ENCODE measurements around the gene CAMK2G.
"Not testable (repeated sequence)": the region's sequence is repeated elsewhere in the genome, so short reads cannot be mapped to it uniquely, and the experiment has no call there.

The CAMK2G gene

GRCh38 chr10:73874267-73875138 lies at the start of gene CAMK2G:
Gene CAMK2G, minus strand, starts transcription at chr10:73874555. Its CDS starts 94 bp downstream, at chr10:73874461.
- DNase-seq (ENCODE audit: low read depth in 3 of 3) = peak; percentile 52 to 78 (median 57)

DNA sequence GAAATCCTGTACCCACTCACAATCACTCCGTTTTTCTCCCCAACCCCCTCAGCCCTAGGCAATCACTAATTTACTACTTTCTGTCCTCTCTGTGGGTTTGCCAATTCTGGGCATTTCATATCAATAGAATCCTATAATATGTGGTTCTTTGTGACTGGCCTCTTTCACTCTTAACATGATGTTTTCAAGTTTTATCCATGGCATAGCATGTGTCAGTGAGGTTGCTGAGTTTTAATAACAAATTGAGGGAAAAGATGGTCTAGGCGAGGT lies 48.4 kb upstream of the CAMK2G start:
- no peak for DNase-seq (ENCODE audit: low read depth in 3 of 3)

DNA sequence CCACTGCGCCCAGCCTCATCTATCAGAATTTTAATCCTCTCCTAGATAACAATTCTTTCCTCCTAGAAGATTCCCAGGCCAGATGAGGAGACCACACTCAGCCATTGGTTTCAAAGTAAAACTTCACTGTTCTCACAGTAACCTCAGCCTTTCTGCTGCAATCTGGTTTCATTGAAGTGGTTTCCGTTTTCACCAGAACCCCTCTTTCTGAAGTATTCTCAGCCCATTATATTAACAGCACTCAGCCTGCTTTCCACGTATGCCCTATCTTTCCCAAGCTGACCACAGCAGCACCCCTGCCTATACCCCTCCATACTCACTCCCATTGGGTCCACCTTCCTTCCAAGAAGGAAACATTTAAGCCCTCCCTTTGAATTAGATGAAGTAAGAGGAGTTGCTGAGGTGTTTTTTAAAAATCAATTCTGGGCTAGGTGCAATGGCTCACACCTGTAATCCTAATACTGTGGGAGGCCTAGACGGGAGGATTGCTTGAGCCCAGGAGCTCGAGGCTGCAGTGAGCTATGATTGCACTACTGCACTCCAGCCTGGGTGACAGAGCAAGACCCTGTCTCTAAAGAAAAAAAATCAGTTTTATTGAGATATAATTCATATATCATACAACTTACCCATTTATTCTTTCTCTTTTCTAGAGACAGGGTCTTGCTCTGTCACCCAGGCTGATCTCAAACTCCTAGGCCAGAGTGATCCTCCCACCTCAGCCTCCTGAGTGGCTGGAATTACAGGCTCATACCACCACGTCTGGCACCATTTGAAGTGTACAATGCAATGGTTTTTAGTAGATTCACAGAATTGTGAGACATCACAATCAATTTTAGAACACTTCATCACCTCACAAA lies 47.9 kb upstream of the CAMK2G start:
- no peak for DNase-seq (ENCODE audit: low read depth in 3 of 3)

DNA sequence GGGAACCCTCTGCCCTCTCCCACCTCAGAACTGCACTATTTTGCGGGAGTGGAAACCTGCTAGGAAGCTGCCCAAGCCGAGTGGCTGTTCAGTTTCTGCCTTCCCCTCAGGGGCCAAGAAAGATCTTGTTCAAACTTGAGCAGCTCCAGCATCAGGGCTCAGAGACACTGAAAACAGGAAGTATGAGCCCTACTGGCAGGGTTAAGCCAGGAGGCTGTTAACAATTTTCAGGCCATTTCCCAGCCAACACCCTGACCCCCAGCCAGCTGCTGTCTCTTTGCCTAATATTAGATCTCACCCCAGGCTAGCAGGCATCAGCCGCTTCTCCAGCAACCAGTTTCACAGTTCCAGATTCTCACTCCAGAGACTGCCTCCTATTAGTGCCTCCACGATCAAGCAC lies 45.7 kb upstream of the CAMK2G start:
- DNase-seq (ENCODE audit: low read depth in 3 of 3) = no peak

DNA sequence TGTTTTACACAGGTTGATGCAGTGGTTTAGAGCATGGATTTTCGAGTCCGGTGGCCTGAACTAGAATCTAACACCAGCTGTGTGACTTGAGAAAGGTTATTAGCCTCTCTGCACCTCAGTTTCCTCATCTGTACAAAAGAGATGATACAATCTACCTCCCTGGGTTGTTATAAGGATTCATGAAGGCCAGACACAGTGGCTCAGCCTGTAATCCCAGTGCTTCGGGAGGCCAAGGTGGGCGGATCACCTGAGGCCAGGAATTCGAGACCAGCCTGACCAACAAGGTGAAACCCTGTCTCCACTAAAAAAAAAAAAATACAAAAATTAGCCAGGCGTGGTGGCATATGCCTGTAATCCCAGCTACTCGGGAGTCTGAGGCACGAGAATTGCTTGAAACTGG lies 45.1 kb upstream of the CAMK2G start:
- not testable (repeated sequence) for DNase-seq (ENCODE audit: low read depth in 3 of 3)

DNA sequence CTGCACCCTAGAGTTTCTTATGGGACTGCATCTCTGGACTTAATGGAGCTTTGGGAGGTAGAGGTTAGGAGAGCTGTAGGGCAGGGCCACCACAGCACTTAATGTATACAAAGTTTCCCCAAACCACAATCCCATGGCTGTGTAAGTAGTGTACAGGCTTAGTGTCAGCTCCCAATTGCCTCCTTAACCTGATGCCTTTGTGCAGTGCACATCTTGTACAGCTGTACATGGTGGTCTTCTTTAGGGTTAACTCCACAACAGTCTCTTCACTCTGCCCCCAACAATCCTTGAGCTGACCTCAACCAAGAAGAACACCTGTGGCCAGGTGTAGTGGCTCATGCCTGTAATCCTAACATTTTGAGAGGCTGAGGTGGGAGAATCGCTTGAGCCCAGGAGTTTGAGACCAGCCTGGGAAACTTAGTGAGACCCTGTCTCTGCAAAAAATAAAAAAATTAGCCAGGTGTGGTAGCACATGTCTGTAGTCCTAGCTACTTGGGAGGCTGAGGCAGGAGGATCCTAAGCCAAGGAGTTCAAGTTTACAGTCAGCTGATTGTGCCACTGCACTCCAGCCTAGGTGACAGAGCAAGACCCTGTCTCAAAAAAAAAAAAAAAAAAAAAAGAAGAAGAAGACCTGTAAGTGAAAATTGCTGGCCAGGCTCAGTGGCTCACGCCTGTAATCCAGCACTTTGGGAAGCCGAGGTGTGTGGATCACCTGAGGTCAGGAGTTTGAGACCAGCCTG lies 43.4 kb upstream of the CAMK2G start:
- no peak for DNase-seq (ENCODE audit: low read depth in 3 of 3)

- DNase-seq (ENCODE audit: low read depth in 3 of 3) = no peak
These were observed 42.6 kb upstream of the CAMK2G start for GRCh38 chr10:73916761-73917470.

DNA sequence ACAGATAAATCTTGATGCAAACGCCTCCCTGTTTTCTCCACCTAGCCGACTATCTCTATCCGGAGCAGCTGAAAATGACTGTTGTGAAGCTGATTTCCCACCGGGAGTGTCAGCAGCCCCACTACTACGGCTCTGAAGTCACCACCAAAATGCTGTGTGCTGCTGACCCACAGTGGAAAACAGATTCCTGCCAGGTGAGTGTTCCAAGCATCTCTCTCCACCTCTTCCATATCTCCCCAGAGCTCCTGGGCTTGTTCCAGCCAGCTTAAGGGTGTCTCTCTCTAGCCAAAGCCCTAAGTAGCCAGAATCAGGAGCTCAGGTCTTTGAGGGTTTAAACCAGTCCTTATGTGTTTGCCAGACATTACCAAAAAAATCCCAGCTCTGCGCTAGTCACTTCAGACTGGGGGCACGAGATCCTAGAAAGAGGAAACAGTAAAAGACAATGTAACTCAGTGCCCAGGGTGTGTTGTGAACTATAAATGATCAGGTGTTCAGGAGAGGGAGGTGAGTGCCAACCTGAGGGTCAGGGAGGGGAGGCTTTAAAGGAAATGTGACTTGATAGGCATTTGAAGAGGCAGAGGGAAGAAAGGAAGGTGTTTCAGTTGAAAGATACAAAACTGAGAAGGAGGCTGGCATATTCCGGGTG lies 41.0 kb upstream of the CAMK2G start:
- no peak for DNase-seq (ENCODE audit: low read depth in 3 of 3)

DNA sequence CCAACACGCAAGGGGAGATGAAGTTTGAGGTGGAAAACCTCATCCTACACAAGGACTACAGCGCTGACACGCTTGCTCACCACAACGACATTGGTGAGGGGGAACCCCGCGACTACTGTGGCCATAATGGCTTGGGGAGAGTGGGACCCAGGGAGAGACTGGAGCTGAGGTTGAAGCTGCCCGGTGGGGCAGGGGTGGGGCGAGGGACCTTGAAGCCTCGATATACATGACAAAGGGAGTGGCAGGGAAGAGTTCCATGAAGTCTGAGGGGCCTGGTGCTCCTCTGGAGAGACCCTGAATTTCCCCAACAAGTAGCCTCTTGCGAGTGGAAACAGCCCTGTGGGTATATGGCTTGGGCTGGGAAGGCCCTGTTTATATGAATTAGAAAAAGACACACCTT lies 39.7 kb upstream of the CAMK2G start:
- no peak for DNase-seq (ENCODE audit: low read depth in 3 of 3)

DNA sequence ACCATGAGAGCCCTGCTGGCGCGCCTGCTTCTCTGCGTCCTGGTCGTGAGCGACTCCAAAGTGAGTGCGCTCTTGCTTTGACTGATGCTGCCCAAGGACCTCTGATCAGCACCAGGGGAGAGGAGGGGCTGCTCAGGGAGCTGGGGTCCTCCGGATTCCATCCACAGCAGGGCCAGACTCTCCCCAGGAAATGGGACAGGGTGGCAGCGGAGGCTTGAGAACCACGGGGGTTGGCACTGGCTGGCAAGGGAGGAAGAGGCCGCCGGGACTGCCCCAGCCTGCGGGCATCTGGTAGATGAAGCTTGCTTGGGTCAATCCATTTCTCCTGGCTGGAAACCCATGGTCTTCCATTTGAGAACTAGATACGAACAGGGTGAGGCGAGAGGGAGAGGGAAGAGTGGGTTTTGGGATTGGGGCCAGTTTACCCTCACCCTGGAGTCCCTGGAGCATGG lies 37.2 kb upstream of the CAMK2G start:
- DNase-seq (ENCODE audit: low read depth in 3 of 3) = no peak

GRCh38 chr10:73910764-73911552 lies 36.6 kb upstream of the CAMK2G start, which contains the start of gene PLAU:
Gene PLAU, plus strand, starts transcription at chr10:73911132. Its CDS starts 424 bp downstream, at chr10:73911556.
- peak in 1 of 3 experiments; percentile 35 for DNase-seq (ENCODE audit: low read depth in 3 of 3)

- peak in 1 of 3 experiments; percentile 7 for DNase-seq (ENCODE audit: low read depth in 3 of 3)
These were observed 36.0 kb upstream of the CAMK2G start for GRCh38 chr10:73910401-73910763.

DNA sequence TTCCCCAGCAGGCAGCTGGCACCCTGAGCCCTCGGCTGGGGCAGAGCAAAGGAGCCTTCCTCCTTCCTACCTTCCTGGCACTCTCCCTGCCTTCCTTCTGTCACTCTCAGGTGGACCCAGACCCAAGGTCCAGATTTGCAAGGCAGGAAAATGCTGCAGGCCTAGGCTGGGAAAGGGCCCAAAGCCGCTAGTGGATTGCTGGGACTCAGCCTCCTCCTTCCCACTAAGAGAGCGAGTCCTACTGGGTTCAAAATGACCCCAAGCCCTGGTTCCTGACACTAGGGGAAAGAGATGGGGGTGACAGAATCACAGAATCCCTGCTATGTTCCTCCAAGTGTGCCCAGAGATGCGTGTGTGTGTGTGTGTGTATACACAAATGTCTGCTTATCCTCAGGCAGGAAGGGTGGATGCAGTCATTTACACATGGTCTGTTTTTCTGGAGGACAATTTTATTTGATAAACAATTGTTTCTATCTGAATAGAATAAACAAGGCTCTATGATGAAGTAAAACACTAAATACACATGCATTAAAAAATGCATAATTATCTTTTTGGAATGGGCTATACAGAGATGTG lies 35.3 kb upstream of the CAMK2G start:
- no peak for DNase-seq (ENCODE audit: low read depth in 3 of 3)

DNA sequence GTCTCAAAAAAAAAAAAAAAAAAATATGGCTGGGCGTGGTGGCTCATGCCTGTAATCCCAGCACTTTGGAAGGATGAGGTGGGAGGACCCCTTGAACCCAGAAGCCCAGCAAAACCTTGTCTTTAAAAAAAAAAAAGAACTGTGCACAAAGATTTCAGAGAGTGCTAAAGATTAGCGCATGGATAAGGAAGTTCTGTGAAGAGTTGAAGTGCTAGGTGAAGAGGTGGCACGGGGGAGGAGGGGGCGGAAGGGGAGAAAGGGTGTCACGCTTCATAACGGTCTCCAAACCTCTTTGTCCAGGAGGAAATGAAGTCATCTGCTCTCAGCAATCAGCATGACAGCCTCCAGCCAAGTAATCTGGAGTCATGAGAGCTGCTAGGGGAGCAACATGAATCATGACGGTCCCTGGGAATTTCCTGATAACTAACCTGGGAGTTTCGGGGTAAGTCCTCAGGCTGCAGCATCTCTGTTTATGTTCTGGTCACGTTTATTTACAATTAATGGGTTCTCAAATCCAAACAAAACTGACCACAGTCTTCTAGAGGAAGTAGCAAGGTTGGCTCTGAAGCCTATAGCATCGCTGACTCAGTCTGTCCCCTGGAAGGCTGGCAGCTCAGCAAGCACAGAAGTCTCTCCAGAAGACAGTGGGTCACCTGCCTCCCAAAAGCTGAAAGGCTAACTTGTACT lies 34.6 kb upstream of the CAMK2G start:
- DNase-seq (ENCODE audit: low read depth in 3 of 3) = peak in 2 of 3 experiments; percentile 29 to 67

DNA sequence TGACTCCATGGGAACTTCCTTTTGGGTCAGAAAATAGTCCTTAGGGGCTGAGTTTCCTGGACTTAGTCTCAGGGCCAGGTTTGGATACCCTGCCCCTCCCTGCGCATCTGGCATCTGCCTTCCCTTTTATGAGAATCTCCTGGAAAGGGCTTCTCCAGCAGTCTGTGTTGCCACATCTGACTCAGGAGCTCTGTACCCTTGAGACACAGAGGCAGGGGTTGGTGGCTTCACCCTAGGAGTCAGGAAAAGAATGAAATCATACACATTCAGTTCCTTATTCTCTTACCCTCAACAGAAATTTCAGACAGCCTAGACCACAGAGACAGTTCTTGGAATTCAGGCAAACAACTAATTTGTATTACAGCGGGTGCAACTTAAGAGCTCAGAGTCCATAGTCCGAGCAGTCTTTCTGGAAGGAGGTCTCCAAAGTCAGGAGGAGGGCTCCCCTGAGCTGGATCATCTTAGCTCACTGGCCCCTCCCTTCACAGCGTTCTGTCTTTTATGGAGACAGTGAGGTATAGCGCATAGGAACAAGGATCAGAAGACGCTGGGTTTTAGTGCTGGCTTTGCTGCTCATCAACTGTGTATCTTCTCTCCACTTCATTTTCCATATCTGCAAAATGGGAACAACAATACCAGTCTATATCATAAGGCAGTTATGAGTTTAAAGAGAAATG lies 33.6 kb upstream of the CAMK2G start:
- no peak for DNase-seq (ENCODE audit: low read depth in 3 of 3)

DNA sequence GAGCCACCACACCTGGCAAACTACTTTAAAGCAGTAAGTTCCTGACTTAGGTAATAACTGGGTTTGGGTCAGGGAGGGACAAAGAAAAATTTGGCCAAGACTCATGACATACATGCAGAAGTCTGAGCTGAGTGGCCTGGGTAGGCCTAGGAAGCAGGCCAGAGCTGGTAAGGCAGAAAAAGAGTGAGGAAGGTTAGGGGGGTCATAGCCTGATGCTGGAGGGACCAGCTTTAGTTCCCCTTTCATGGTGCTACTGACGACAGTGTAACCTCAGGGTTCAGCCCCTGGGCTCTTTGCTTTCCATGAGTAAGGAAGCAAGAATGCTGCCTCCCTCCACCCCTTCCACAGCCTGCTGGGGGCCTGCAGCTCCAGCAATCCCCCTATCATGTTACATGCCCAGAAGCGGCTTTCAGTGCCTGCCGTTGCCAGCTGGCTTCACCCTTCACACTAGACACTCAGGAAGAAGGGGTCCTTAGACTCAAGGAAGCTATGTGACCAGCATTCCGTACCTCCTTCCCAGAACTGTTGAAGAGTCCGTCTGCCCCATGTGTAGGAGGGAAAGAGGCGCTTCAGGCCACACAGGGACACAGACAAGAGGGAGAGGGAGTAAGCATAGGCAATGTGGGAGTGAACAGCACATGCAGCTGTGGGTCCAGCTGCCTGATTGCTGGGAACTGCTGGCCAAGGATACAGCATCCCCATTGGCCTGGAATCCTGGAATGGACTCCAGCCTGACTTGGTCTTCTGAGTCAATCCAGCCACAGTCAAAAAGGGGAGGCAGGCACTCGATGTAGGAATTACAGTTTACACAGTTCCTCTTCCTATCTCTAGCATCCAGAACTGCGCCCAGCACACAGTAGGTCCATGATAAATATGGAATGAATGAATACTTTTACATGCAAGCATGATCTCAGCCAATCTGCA lies 32.4 kb upstream of the CAMK2G start:
- no peak for DNase-seq (ENCODE audit: low read depth in 3 of 3)

GRCh38 chr10:73905256-73906020 lies 31.1 kb upstream of the CAMK2G start:
- DNase-seq (ENCODE audit: low read depth in 3 of 3) = no peak
